IMR-90 (cell line): ENCODE measurements around the gene IRF4. TPM values are rescaled to one million over a fixed set of nuclear protein-coding genes. Genes with fewer than 3 reads are reported as not detected.

Source experiments
- ATAC-seq: fragments of 200-7000 bp; cut with Tn5 transposase; 2 replicates; pipeline ENCODE4 v1.9.1; 2020; ENCODE audit warnings: low read depth, mild to moderate bottlenecking, moderate library complexity
- BruUV-seq: library from RNA; stranded (reverse); fragments of 400-500 nt; replicated peaks from 2 replicates; lab custom pipeline; 2021; lab: Mats Ljungman, UMichigan
- CTCF ChIA-PET: fragments of 300-600 bp; formaldehyde crosslinking; extraction: SDS; loops from one replicate; lab custom pipeline; 2021; ENCODE audit warnings: antibody characterized with exemption; lab: Yijun Ruan, JAX
- POLR2A ChIA-PET: fragments of 300-600 bp; sonication (Branson Sonifier 250); formaldehyde crosslinking; loops from one replicate; lab custom pipeline; 2022; ENCODE audit warnings: antibody characterized with exemption; ENCODE audit not compliant: unreplicated experiment; lab: Charles Lee
- DNase-seq: peaks from one replicate; pipeline ENCODE4 v3.0.0; 2013
- H2AFZ ChIP-seq: replicated peaks from 2 replicates; pipeline ENCODE3; 2013; ENCODE audit warnings: low read length, mild to moderate bottlenecking; ENCODE audit not compliant: poor library complexity
- H2AK5ac ChIP-seq: 2 replicates; pipeline ENCODE4 v1.6.1; 2013; ENCODE audit warnings: low read depth, low read length, inconsistent platforms
- H2AK9ac ChIP-seq: replicated peaks from 2 replicates; pipeline ENCODE3; 2013; ENCODE audit warnings: mild to moderate bottlenecking, low read depth, low read length, moderate library complexity; ENCODE audit not compliant: poor library complexity
- H2BK120ac ChIP-seq: 2 replicates; pipeline ENCODE4 v1.6.1; 2013; ENCODE audit warnings: low read depth, low read length, inconsistent platforms
- H2BK15ac ChIP-seq: 3 replicates; pipeline ENCODE4 v1.6.1; 2013; ENCODE audit warnings: low read depth, low read length, inconsistent platforms
- H2BK20ac ChIP-seq: 2 replicates; pipeline ENCODE4 v1.6.1; 2013; ENCODE audit warnings: low read depth, mild to moderate bottlenecking, inconsistent platforms, low read length, moderate library complexity
- H2BK5ac ChIP-seq: 2 replicates; pipeline ENCODE4 v1.6.1; 2013; ENCODE audit warnings: mild to moderate bottlenecking, low read depth, low read length, inconsistent platforms; ENCODE audit not compliant: poor library complexity, severe bottlenecking
- H3K14ac ChIP-seq: replicated peaks from 2 replicates; pipeline ENCODE4 v1.6.1; 2013; ENCODE audit warnings: low read depth, low read length, inconsistent platforms
- H3K18ac ChIP-seq: 2 replicates; pipeline ENCODE4 v1.6.1; 2013; ENCODE audit warnings: low read depth, low read length, control low read depth
- H3K23ac ChIP-seq: 2 replicates; pipeline ENCODE4 v1.6.1; 2013; ENCODE audit warnings: low read depth, low read length, inconsistent platforms
- H3K27ac ChIP-seq: 2 replicates; pipeline ENCODE4 v1.5.1; 2013; ENCODE audit warnings: mild to moderate bottlenecking, control low read depth, low read length; ENCODE audit not compliant: insufficient read depth
- H3K27me3 ChIP-seq: 2 replicates; pipeline ENCODE4 v1.6.1; 2013; ENCODE audit warnings: low read length; ENCODE audit not compliant: control insufficient read depth, insufficient read depth
- H3K36me3 ChIP-seq: 2 replicates; pipeline ENCODE4 v1.6.1; 2013; ENCODE audit warnings: low read length, mixed read lengths; ENCODE audit not compliant: control insufficient read depth, insufficient read depth
- H3K4ac ChIP-seq: 2 replicates; pipeline ENCODE4 v1.6.1; 2013; ENCODE audit warnings: low read depth, low read length, inconsistent platforms
- H3K4me1 ChIP-seq: 2 replicates; pipeline ENCODE4 v1.6.1; 2013; ENCODE audit warnings: low read length, mixed read lengths; ENCODE audit not compliant: control insufficient read depth, insufficient read depth
- H3K4me2 ChIP-seq: 2 replicates; pipeline ENCODE4 v1.6.1; 2013; ENCODE audit warnings: low read depth, mild to moderate bottlenecking, control low read depth, low read length, moderate library complexity
- H3K4me3 ChIP-seq: 2 replicates; pipeline ENCODE4 v1.5.1; 2013; ENCODE audit warnings: low read depth, mild to moderate bottlenecking, control low read depth, low read length, moderate library complexity; ENCODE audit not compliant: insufficient read depth
- H3K56ac ChIP-seq: 2 replicates; pipeline ENCODE4 v1.6.1; 2013; ENCODE audit warnings: low read length, inconsistent platforms; ENCODE audit not compliant: insufficient read depth; ENCODE audit errors: extremely low read depth
- H3K79me1 ChIP-seq, 2 experiments: 2 replicates each; pipeline ENCODE4 v1.6.1; 2013; ENCODE audit warnings: low read length in 2 of 2, inconsistent platforms in 1 of 2, low read depth in 1 of 2
- H3K9ac ChIP-seq: 2 replicates; pipeline ENCODE4 v1.6.1; 2013; ENCODE audit warnings: low read depth, low read length, control low read depth
- H3K9me1 ChIP-seq: 2 replicates; pipeline ENCODE4 v1.6.1; 2013; ENCODE audit warnings: low read length, inconsistent platforms; ENCODE audit not compliant: insufficient read depth
- H3K9me3 ChIP-seq: 2 replicates; pipeline ENCODE4 v1.6.1; 2013; ENCODE audit warnings: low read length; ENCODE audit not compliant: control insufficient read depth, insufficient read depth
- H4K20me1 ChIP-seq: 2 replicates; pipeline ENCODE4 v1.6.1; 2013; ENCODE audit warnings: low read length, inconsistent platforms; ENCODE audit not compliant: insufficient read depth
- H4K5ac ChIP-seq: 2 replicates; pipeline ENCODE4 v1.6.1; 2013; ENCODE audit warnings: mild to moderate bottlenecking, low read depth, low read length, control low read depth
- H4K8ac ChIP-seq, 2 experiments: 2 replicates each; pipeline ENCODE4 v1.6.1; 2013; ENCODE audit warnings: low read depth in 2 of 2, low read length in 2 of 2, control low read depth in 1 of 2, inconsistent platforms in 1 of 2
- H4K91ac ChIP-seq: 2 replicates; pipeline ENCODE4 v1.6.1; 2013; ENCODE audit warnings: low read depth, low read length, inconsistent platforms; ENCODE audit not compliant: insufficient read depth
- BHLHE40 ChIP-seq: fragments of 150-350 bp; IDR thresholded peaks from 2 replicates; pipeline ENCODE4 v1.6.1; 2016; ENCODE audit warnings: mild to moderate bottlenecking, low read depth, low read length
- CEBPB ChIP-seq: IDR thresholded peaks from 2 replicates; pipeline ENCODE4 v1.6.1; 2012; ENCODE audit warnings: low read depth, low read length, improper control_type of control experiment
- CHD1 ChIP-seq: IDR thresholded peaks from 2 replicates; pipeline ENCODE4 v1.6.1; 2012; ENCODE audit warnings: low read depth, low read length, improper control_type of control experiment
- CTCF ChIP-seq: conservative IDR thresholded peaks from 2 replicates; pipeline ENCODE4 v1.5.1; 2012; ENCODE audit warnings: mild to moderate bottlenecking, low read depth, low read length, improper control_type of control experiment
- ELK1 ChIP-seq: fragments of 150-350 bp; IDR thresholded peaks from 2 replicates; pipeline ENCODE4 v1.6.1; 2016; ENCODE audit warnings: low read depth, mild to moderate bottlenecking, low read length, moderate library complexity, borderline replicate concordance
- FOS ChIP-seq: fragments of 150-350 bp; IDR thresholded peaks from 2 replicates; pipeline ENCODE4 v1.6.1; 2016; ENCODE audit warnings: low read depth, low read length
- MAFK ChIP-seq: IDR thresholded peaks from 2 replicates; pipeline ENCODE4 v1.6.1; 2012; ENCODE audit warnings: low read depth, low read length, improper control_type of control experiment
- MAZ ChIP-seq: IDR thresholded peaks from 2 replicates; pipeline ENCODE4 v1.6.1; 2012; ENCODE audit warnings: low read depth, mild to moderate bottlenecking, low read length, improper control_type of control experiment, moderate library complexity, borderline replicate concordance
- MXI1 ChIP-seq: IDR thresholded peaks from 2 replicates; pipeline ENCODE4 v1.6.1; 2012; ENCODE audit warnings: low read depth, mild to moderate bottlenecking, low read length, moderate library complexity, borderline replicate concordance
- NFE2L2 ChIP-seq: fragments of 150-350 bp; IDR thresholded peaks from 2 replicates; pipeline ENCODE4 v1.6.1; 2016; ENCODE audit warnings: low read depth, mild to moderate bottlenecking, low read length
- POLR2A ChIP-seq: IDR thresholded peaks from 2 replicates; pipeline ENCODE4 v1.6.1; 2012; ENCODE audit warnings: mild to moderate bottlenecking, low read depth, low read length
- RAD21 ChIP-seq: IDR thresholded peaks from 2 replicates; pipeline ENCODE4 v1.6.1; 2012; ENCODE audit warnings: low read length, improper control_type of control experiment
- RCOR1 ChIP-seq: IDR thresholded peaks from 2 replicates; pipeline ENCODE4 v1.6.1; 2012; ENCODE audit warnings: mild to moderate bottlenecking, low read length, improper control_type of control experiment; ENCODE audit not compliant: insufficient replicate concordance
- RFX5 ChIP-seq: IDR thresholded peaks from 2 replicates; pipeline ENCODE4 v1.8.0; 2012; ENCODE audit warnings: low read depth, mild to moderate bottlenecking, low read length, moderate library complexity
- SMC3 ChIP-seq: fragments of 150-350 bp; IDR thresholded peaks from 2 replicates; pipeline ENCODE4 v1.6.1; 2016; ENCODE audit warnings: low read depth, mild to moderate bottlenecking, antibody characterized with exemption, low read length, moderate library complexity
- USF2 ChIP-seq: fragments of 150-350 bp; IDR thresholded peaks from 2 replicates; pipeline ENCODE4 v1.6.1; 2017; ENCODE audit warnings: mild to moderate bottlenecking, antibody characterized with exemption, low read length, low read depth
- WGBS, 2 experiments: methylation state at CpG; one replicate each; pipeline versions ENCODE4 v1.1.5 to v1.1.7; 2013; ENCODE audit warnings: missing lambda C conversion rate in 2 of 2; ENCODE audit not compliant: insufficient read length in 1 of 2; ENCODE audit errors: extremely low coverage in 2 of 2; 5-methylcytosine and 5-hydroxymethylcytosine counted together
- dilution Hi-C: fragments of 300-500 bp; cut with HindIII; formaldehyde crosslinking; loops from one replicate; pipeline ENCODE4 v1.14.3; 2018; ENCODE audit warnings: low sequenced_read_pairs; ENCODE audit not compliant: unreplicated experiment
- in situ Hi-C: fragments of 300-500 bp; cut with MboI; formaldehyde crosslinking; loops from 3 replicates; pipeline ENCODE4 v1.14.3; 2019; ENCODE audit warnings: low sequenced_read_pairs, inconsistent platforms, mixed read lengths
- intact Hi-C: fragments of 100-400 bp; cut with micrococcal nuclease; formaldehyde crosslinking; loops from 2 replicates; pipeline ENCODE4 v1.10.0; 2022
- polyA plus RNA-seq, 3 experiments: library from polyadenylated mRNA; depleted of rRNA; stranded (reverse); fragments of >200 nt; gene quantifications; 2 replicates each; pipeline ENCODE4 v1.2.3, GENCODE V29; 2012; ENCODE audit warnings: low replicate concordance in 1 of 3
- total RNA-seq: library from RNA; depleted of rRNA; stranded (reverse); fragments of >200 nt; gene quantifications from 2 replicates; pipeline ENCODE4 v1.2.3, GENCODE V29; 2012

The IRF4 gene
- total and polyA plus RNA-seq, 2 of the 4 experiments (the other 2 are of a cell fraction), result not detected

GRCh38 chr6:346386-347030, 45.0 kb upstream of the IRF4 start:
- CTCF ChIA-PET, result no interaction called here
- no peak overlapping the region for H2BK5ac ChIP-seq
- POLR2A ChIA-PET, result no interaction called here
- H4K20me1 ChIP-seq, result no peaks in the 10 kb centered on the region; the same call in 1 of the 2 replicates
- H2AFZ ChIP-seq, result no peak overlapping the region
- H2AK5ac ChIP-seq, result no peak overlapping the region
- dilution Hi-C loops (no loop called here), intact Hi-C loops (no loop called here), in situ Hi-C loops (no loop called here)
- no peak overlapping the region for H3K9ac ChIP-seq
- H3K27ac ChIP-seq, result no peak overlapping the region
- H2BK20ac ChIP-seq, result no peak overlapping the region
- H4K8ac ChIP-seq, result no peak overlapping the region
- no TSS peak for BruUV-seq
- H3K4ac ChIP-seq, result no peak overlapping the region
- WGBS, 2 experiments, result 65% methylated on average over 5 of the region's 10 CpGs; no CpG with 5 or more reads in 1 of the 2 experiments
- no peak overlapping the region for H3K18ac ChIP-seq
- ATAC-seq, result no peak
- H3K27me3 ChIP-seq, result no peaks in the 10 kb centered on the region
- no peak overlapping the region for H3K4me2 ChIP-seq
- no peak for TF ChIP-seq MAFK
- TF ChIP-seq MXI1, result no peak
- TF ChIP-seq SMC3, result no peak
- TF ChIP-seq RFX5, result no peak
- TF ChIP-seq CTCF, result no peak
- TF ChIP-seq RCOR1, result no peak
- no peak for TF ChIP-seq CEBPB
- no peak for TF ChIP-seq CHD1
- TF ChIP-seq NFE2L2, result no peak
- TF ChIP-seq USF2, result no peak
- TF ChIP-seq ELK1, result no peak
- no peak for TF ChIP-seq MAZ
- no peak for TF ChIP-seq BHLHE40
- no peak for TF ChIP-seq FOS
- no peak for TF ChIP-seq POLR2A
- TF ChIP-seq RAD21, result no peak
- H3K14ac ChIP-seq, result no peak overlapping the region
- peak; percentile 48 for DNase-seq
- peaks cover 3% of the 10 kb centered on the region; the same call in 1 of the 2 replicates for H3K9me3 ChIP-seq
- H3K9me1 ChIP-seq, result no peaks in the 10 kb centered on the region; the same call in 1 of the 2 replicates
- no peak overlapping the region for H2BK120ac ChIP-seq
- no peaks in the 10 kb centered on the region; the same call in 1 of the 2 replicates for H3K36me3 ChIP-seq
- H3K56ac ChIP-seq, result no peak overlapping the region
- no peak overlapping the region for H3K23ac ChIP-seq
- no peak overlapping the region for H3K4me3 ChIP-seq
- no peak overlapping the region for H2AK9ac ChIP-seq
- no peak overlapping the region for H2BK15ac ChIP-seq
- no peak overlapping the region for H4K91ac ChIP-seq
- H3K79me1 ChIP-seq, result no peaks in the 10 kb centered on the region
- no peak overlapping the region for H4K5ac ChIP-seq
- H3K4me1 ChIP-seq, result no peaks in the 10 kb centered on the region
